Naive thymus-derived CD4-positive, alpha-beta T cell (primary cell): ENCODE results near the gene SLX4IP. TPM values are rescaled to one million over a fixed set of nuclear protein-coding genes. Genes with fewer than 3 reads are reported as not detected.

Experiments
- ATAC-seq: fragments of 150-1000 bp; cut with Tn5 transposase; 2 replicates; pipeline ENCODE4 v1.10.0; 2021; ENCODE audit warnings: mild to moderate bottlenecking, moderate library complexity
- CTCF ChIA-PET: fragments of 350-600 bp; sonication (Branson Sonifier 250); formaldehyde crosslinking; loops from one replicate; lab custom pipeline; 2021; ENCODE audit warnings: antibody characterized with exemption; lab: Charles Lee
- POLR2A ChIA-PET: fragments of 350-600 bp; sonication (Branson Sonifier 250); formaldehyde crosslinking; loops from one replicate; lab custom pipeline; 2021; ENCODE audit warnings: antibody characterized with exemption, inconsistent platforms; lab: Charles Lee
- DNase-seq, 9 donors: peaks; one replicate each; pipeline versions ENCODE4 v3.0.0 to v3.0.0-alpha.2; 2020 to 2022; ENCODE audit warnings: mixed read lengths in 1 of 9
- H3K27ac ChIP-seq: one replicate; pipeline ENCODE4 v1.7.0; 2013; ENCODE audit warnings: mild to moderate bottlenecking, low read depth, low read length, moderate library complexity
- H3K27me3 ChIP-seq, 2 donors: one replicate each; pipeline ENCODE4 v1.7.0; 2013; ENCODE audit warnings: low read length in 2 of 2, mild to moderate bottlenecking in 2 of 2, moderate library complexity in 2 of 2; ENCODE audit not compliant: control insufficient read depth in 2 of 2, insufficient read depth in 2 of 2
- H3K36me3 ChIP-seq, 3 experiments: 1 replicate in 2 of 3; 2 replicates in 1 of 3; pipeline ENCODE4 v1.7.0; 2013; ENCODE audit warnings: low read length in 3 of 3, mild to moderate bottlenecking in 3 of 3, moderate library complexity in 1 of 3; ENCODE audit not compliant: insufficient read depth in 3 of 3, control insufficient read depth in 2 of 3
- H3K4me1 ChIP-seq, 2 donors: one replicate each; pipeline ENCODE4 v1.7.0; 2013; ENCODE audit warnings: low read length in 2 of 2, mild to moderate bottlenecking in 2 of 2, moderate library complexity in 1 of 2; ENCODE audit not compliant: control insufficient read depth in 2 of 2, insufficient read depth in 2 of 2
- H3K4me3 ChIP-seq: 2 replicates; pipeline ENCODE4 v1.7.0; 2013; ENCODE audit warnings: mild to moderate bottlenecking, low read length
- H3K9me3 ChIP-seq, 3 experiments: 1 replicate in 2 of 3; 2 replicates in 1 of 3; pipeline ENCODE4 v1.7.0; 2013; ENCODE audit warnings: low read length in 3 of 3; ENCODE audit not compliant: control insufficient read depth in 2 of 3
- H3K27ac Mint-ChIP-seq, 9 donors: one replicate each; pipeline ENCODE4 v1.8.0; 2020 to 2022; ENCODE audit warnings: mixed read lengths in 9 of 9, mild to moderate bottlenecking in 8 of 9, moderate library complexity in 5 of 9, inconsistent platforms in 2 of 9
- H3K27me3 Mint-ChIP-seq, 5 donors: one replicate each; pipeline ENCODE4 v1.8.0; 2021 to 2022; ENCODE audit warnings: mixed read lengths in 5 of 5, mild to moderate bottlenecking in 1 of 5
- H3K36me3 Mint-ChIP-seq, 5 donors: one replicate each; pipeline ENCODE4 v1.8.0; 2020 to 2022; ENCODE audit warnings: mixed read lengths in 5 of 5, mild to moderate bottlenecking in 3 of 5, inconsistent platforms in 1 of 5
- H3K4me1 Mint-ChIP-seq, 7 donors: one replicate each; pipeline ENCODE4 v1.8.0; 2020 to 2022; ENCODE audit warnings: mixed read lengths in 7 of 7, mild to moderate bottlenecking in 3 of 7, inconsistent platforms in 1 of 7
- H3K4me3 Mint-ChIP-seq, 10 donors: one replicate each; pipeline ENCODE4 v1.8.0; 2020 to 2022; ENCODE audit warnings: mild to moderate bottlenecking in 10 of 10, mixed read lengths in 10 of 10, moderate library complexity in 6 of 10, inconsistent platforms in 2 of 10
- H3K9me3 Mint-ChIP-seq, 11 donors: one replicate each; pipeline ENCODE4 v1.8.0; 2020 to 2022; ENCODE audit warnings: mixed read lengths in 11 of 11, mild to moderate bottlenecking in 4 of 11, inconsistent platforms in 1 of 11, moderate library complexity in 1 of 11
- intact Hi-C, 2 donors: fragments of 100-400 bp; cut with micrococcal nuclease; formaldehyde crosslinking; loops; one replicate each; pipeline ENCODE4 v1.15.1; 2023
- polyA plus RNA-seq, 2 donors: library from polyadenylated mRNA; unstranded; fragments of 300-500 nt; fragmentation: Illumina TruSeq; gene quantifications; one replicate each; pipeline ENCODE4 v1.2.3, GENCODE V29; 2021
- total RNA-seq, 6 experiments: library from RNA in 5 of 6; stranded (reverse) in 5 of 6; gene quantifications; 1 replicate in 5 of 6; 2 replicates in 1 of 6; pipeline ENCODE4 v1.2.3 and lab custom pipeline; 2021 to 2026

Gene SLX4IP
- total and polyA plus RNA-seq, 7 experiments from 2014 or later = 1.6 to 8.2 (median 5.3) TPM

DNA sequence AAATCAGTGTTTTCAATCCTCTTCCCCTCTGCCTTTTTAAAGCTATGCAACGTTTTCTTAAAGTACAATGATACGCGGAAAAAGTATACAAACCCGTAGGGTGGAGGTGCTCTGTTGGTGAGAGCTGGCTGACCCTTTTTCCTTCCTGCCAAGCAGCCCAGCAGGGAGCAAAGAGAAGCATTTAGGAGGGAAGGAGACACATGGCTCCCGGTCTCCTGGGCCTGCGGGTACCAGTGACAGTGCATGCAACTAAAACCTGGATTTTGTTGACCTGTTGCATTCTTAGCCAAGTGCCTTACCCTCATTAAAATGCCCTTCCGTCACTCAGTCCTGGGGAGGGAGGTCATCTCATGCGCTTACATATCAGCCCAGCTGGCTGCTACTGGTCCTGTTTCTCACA is 87.2 kb downstream of the SLX4IP start:
- H3K4me1 Mint-ChIP-seq = peaks cover 13 to 33% (median 23%) of the 10 kb centered on the region in 7 donors
- H3K27me3 ChIP-seq = no peaks in the 10 kb centered on the region
- no peaks in the 10 kb centered on the region for H3K4me1 ChIP-seq
- H3K27ac Mint-ChIP-seq = no peak overlapping the region
- no peaks in the 10 kb centered on the region for H3K9me3 Mint-ChIP-seq
- H3K4me3 ChIP-seq = no peak overlapping the region
- no peaks in the 10 kb centered on the region for H3K27me3 Mint-ChIP-seq
- ATAC-seq (no peak), DNase-seq (no peak)
- H3K4me3 Mint-ChIP-seq = no peak overlapping the region
- ChIA-PET CTCF (no interaction called here), POLR2A (no interaction called here)
- peaks cover 7 to 40% (median 20%) of the 10 kb centered on the region in 5 donors for H3K36me3 Mint-ChIP-seq
- intact Hi-C loops = no loop called here
- no peak overlapping the region for H3K27ac ChIP-seq
- no peaks in the 10 kb centered on the region for H3K36me3 ChIP-seq
- H3K9me3 ChIP-seq = no peaks in the 10 kb centered on the region

DNA sequence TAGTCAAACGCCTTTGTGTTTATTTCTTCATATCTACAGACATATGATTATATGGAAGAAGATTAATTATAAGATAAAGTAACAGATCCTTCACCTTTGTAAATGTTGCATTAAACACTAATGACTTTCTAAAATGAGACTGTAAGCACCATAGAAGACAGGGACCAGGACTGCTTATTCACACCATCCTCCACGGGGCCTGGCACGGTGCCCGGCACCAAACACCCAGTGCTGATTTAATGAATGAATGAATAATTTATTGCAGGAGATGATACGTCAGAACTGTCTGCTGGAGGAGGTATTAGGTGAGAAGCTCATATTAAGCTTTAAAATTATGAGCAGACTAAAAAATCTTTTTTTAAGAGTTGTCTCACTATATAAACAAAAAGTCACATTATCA is 88.3 kb downstream of the SLX4IP start:
- ChIA-PET POLR2A (no interaction called here), CTCF (no interaction called here)
- intact Hi-C loops = no loop called here
- no peaks in the 10 kb centered on the region for H3K27me3 ChIP-seq
- no peak overlapping the region for H3K27ac ChIP-seq
- H3K4me1 ChIP-seq = no peaks in the 10 kb centered on the region
- no peaks in the 10 kb centered on the region for H3K27me3 Mint-ChIP-seq
- H3K4me3 Mint-ChIP-seq = no peak overlapping the region
- no peak overlapping the region for H3K4me3 ChIP-seq
- no peak for DNase-seq
- H3K36me3 Mint-ChIP-seq = peaks cover 7 to 40% (median 20%) of the 10 kb centered on the region in 5 donors
- H3K36me3 ChIP-seq = no peaks in the 10 kb centered on the region
- no peak for ATAC-seq
- H3K9me3 ChIP-seq = no peaks in the 10 kb centered on the region
- peaks cover 13 to 31% (median 21%) of the 10 kb centered on the region in 7 donors for H3K4me1 Mint-ChIP-seq
- no peaks in the 10 kb centered on the region for H3K9me3 Mint-ChIP-seq
- H3K27ac Mint-ChIP-seq = no peak overlapping the region

DNA sequence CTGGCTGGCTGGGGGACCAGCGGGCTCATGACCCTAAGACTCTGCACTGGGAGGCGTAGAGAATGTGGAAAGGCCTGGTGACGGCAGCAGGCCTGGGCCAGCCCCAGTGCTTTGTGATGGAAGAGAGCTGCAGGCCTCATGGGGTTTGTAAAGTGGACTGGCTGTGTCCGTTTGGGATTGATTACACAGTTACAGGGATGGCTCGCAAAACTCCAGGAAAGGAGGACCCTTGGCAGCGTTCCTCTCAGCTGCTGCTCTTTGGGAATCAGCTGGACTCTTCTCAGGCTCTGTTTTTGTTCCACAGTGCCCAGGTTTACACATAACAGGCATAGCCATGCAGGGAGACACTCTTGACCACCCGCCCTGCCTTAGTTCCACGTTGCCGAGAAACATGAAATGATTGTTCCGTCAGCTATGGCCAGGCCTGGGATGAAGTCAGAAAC is 89.0 kb downstream of the SLX4IP start:
- Histone ChIP-seq H3K9me3 (no peaks in the 10 kb centered on the region), H3K27me3 (no peaks in the 10 kb centered on the region), H3K4me3 (no peak overlapping the region), H3K36me3 (no peaks in the 10 kb centered on the region), H3K27ac (no peak overlapping the region), H3K4me1 (no peaks in the 10 kb centered on the region)
- H3K27me3 Mint-ChIP-seq = no peaks in the 10 kb centered on the region
- no peak overlapping the region for H3K27ac Mint-ChIP-seq
- H3K36me3 Mint-ChIP-seq = peaks cover 7 to 40% (median 20%) of the 10 kb centered on the region in 5 donors
- H3K9me3 Mint-ChIP-seq = no peaks in the 10 kb centered on the region
- intact Hi-C loops = no loop called here
- DNase-seq (no peak), ATAC-seq (no peak)
- POLR2A ChIA-PET = no interaction called here
- CTCF ChIA-PET = no interaction called here
- H3K4me1 Mint-ChIP-seq = peaks cover 13 to 30% (median 18%) of the 10 kb centered on the region in 7 donors
- no peak overlapping the region for H3K4me3 Mint-ChIP-seq

DNA sequence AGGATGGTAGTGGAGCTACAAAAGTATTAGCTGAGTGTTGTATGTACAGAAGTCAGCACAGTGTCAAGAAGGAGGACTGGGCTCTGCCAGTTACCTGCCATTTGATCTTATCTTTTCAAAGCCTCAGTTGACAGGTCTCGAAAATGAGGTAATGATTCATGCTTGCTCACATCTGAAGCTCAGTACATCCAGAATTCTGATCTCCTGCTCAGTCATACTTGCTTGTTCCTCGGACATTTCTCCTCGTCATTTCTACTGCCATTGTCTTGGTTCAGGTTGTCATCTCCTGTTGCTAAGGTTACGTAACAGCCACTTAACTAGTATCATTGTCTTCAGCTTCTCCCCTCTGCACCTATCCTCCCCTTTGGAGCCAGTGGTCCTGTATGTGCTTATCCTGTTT is 89.5 kb downstream of the SLX4IP start:
- peaks cover 10 to 24% (median 12%) of the 10 kb centered on the region in 7 donors for H3K4me1 Mint-ChIP-seq
- no peak overlapping the region for H3K4me3 Mint-ChIP-seq
- H3K9me3 Mint-ChIP-seq = no peaks in the 10 kb centered on the region
- H3K27ac ChIP-seq = no peak overlapping the region
- intact Hi-C loops = no loop called here
- H3K36me3 Mint-ChIP-seq = peaks cover 7 to 37% (median 20%) of the 10 kb centered on the region in 5 donors
- no peak overlapping the region for H3K4me3 ChIP-seq
- no peaks in the 10 kb centered on the region for H3K27me3 ChIP-seq
- ChIA-PET CTCF (no interaction called here), POLR2A (no interaction called here)
- ATAC-seq (no peak), DNase-seq (no peak)
- no peaks in the 10 kb centered on the region for H3K4me1 ChIP-seq
- H3K9me3 ChIP-seq = no peaks in the 10 kb centered on the region
- no peak overlapping the region for H3K27ac Mint-ChIP-seq
- no peaks in the 10 kb centered on the region for H3K36me3 ChIP-seq
- no peaks in the 10 kb centered on the region for H3K27me3 Mint-ChIP-seq

DNA sequence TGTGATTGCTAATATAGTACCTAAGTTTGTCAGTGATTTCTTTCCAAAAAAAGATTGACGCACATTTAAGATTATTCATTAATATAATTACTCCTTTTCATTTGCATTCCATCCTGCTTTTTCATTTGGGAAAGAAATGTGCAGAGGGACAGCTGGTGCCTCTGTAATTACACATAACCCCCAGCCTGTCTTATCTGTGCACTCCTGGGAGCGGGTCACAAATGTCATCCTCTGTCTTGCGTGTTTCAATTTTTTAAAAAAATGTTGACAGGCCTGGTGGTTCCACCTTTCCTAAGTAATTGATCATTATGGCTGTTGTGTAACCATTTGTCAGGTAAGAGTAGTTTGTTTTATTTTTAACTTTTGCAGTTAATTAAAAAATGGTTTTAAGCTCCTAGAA is 92.7 kb downstream of the SLX4IP start:
- DNase-seq = no peak
- intact Hi-C loops = no loop called here
- Mint-ChIP-seq H3K36me3 (peaks cover 5 to 43% (median 10%) of the 10 kb centered on the region in 5 donors), H3K27ac (no peak overlapping the region), H3K4me1 (peaks cover 0 to 11% (median 4%) of the 10 kb centered on the region in 7 donors), H3K27me3 (no peaks in the 10 kb centered on the region), H3K4me3 (no peak overlapping the region), H3K9me3 (no peaks in the 10 kb centered on the region)
- Histone ChIP-seq H3K4me1 (no peaks in the 10 kb centered on the region), H3K27me3 (no peaks in the 10 kb centered on the region), H3K9me3 (no peaks in the 10 kb centered on the region), H3K27ac (no peak overlapping the region), H3K4me3 (no peak overlapping the region), H3K36me3 (no peaks in the 10 kb centered on the region)
- POLR2A ChIA-PET = no interaction called here
- CTCF ChIA-PET = no interaction called here
- ATAC-seq = no peak

DNA sequence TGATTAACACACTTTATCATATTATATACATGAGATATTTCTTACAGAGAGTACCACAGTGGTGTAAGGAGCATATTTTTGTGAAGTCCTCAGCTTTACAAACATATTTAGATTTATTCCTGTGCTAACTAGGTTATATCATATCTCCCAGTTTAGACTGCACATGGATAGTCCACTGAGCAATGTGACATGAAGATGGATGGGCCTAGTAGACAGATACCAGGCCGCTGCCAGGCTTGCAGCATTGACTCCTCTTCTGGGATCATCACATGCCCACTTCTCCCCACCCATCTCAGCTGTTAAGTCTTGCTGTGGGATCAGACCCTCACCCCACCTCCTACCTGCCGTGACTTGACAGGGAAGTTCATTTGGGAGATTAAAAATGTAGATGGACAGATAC is 95.8 kb downstream of the SLX4IP start:
- Histone ChIP-seq H3K27me3 (no peaks in the 10 kb centered on the region), H3K27ac (no peak overlapping the region), H3K36me3 (no peaks in the 10 kb centered on the region), H3K4me1 (no peaks in the 10 kb centered on the region), H3K4me3 (no peak overlapping the region), H3K9me3 (no peaks in the 10 kb centered on the region)
- no peak overlapping the region for H3K27ac Mint-ChIP-seq
- CTCF ChIA-PET = no interaction called here
- ATAC-seq = no peak
- H3K9me3 Mint-ChIP-seq = peaks cover 0 to 1% (median 0%) of the 10 kb centered on the region in 11 donors
- POLR2A ChIA-PET = no interaction called here
- DNase-seq = no peak
- intact Hi-C loops = no loop called here
- H3K36me3 Mint-ChIP-seq = peaks cover 2 to 30% (median 3%) of the 10 kb centered on the region in 5 donors
- no peak overlapping the region for H3K4me3 Mint-ChIP-seq
- peaks cover 5 to 13% (median 8%) of the 10 kb centered on the region in 7 donors for H3K4me1 Mint-ChIP-seq
- no peaks in the 10 kb centered on the region for H3K27me3 Mint-ChIP-seq

DNA sequence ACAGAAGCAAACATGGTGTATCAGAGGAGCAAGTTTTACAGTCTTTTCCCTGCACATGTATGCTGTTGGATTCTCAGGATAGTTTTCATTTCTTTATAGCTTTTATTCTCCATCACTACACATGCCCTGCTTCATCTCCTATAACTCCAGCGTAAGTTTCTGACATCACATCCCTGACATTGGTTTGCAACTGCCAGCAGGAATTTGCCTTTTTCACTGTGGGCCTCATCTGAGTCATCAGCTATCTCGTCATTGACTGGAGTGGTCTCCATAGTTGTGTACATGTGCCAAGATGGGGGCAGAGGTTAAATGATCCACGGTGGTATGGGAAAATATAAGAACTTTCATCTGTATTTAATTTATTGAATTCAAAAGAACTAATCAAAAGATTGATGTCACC is 96.7 kb downstream of the SLX4IP start:
- Mint-ChIP-seq H3K27ac (no peak overlapping the region), H3K36me3 (peaks cover 0 to 23% (median 0%) of the 10 kb centered on the region in 5 donors), H3K4me3 (no peak overlapping the region), H3K27me3 (no peaks in the 10 kb centered on the region), H3K9me3 (peaks cover 0 to 1% (median 0%) of the 10 kb centered on the region in 11 donors), H3K4me1 (peaks cover 5 to 13% (median 8%) of the 10 kb centered on the region in 7 donors)
- Histone ChIP-seq H3K36me3 (no peaks in the 10 kb centered on the region), H3K27me3 (no peaks in the 10 kb centered on the region), H3K4me3 (no peak overlapping the region), H3K9me3 (no peaks in the 10 kb centered on the region), H3K4me1 (no peaks in the 10 kb centered on the region), H3K27ac (no peak overlapping the region)
- no peak for DNase-seq
- intact Hi-C loops = no loop called here
- POLR2A ChIA-PET = no interaction called here
- ATAC-seq = no peak
- CTCF ChIA-PET = no interaction called here
